K562 (cell line): ENCODE results near the gene LMX1B. TPM values are rescaled to one million over a fixed set of nuclear protein-coding genes. Genes with fewer than 3 reads are reported as not detected.

ENCODE experiments used
- DPF2 ChIP-seq: fragments of 450-650 bp; IDR thresholded peaks from 2 replicates; pipeline ENCODE4 v1.6.1; 2016
- ESRRB ChIP-seq: fragments of 250-450 bp; sonication (Bioruptor Pico); IDR thresholded peaks from 2 replicates; pipeline ENCODE4 v1.5.0; 2020; ENCODE audit warnings: mild to moderate bottlenecking, moderate library complexity, borderline replicate concordance
- JUND ChIP-seq, 2 experiments: IDR thresholded peaks; 2 replicates in 1 of 2; 3 replicates in 1 of 2; pipeline ENCODE4 v1.6.1; 2011; ENCODE audit warnings: borderline replicate concordance in 2 of 2, low read depth in 2 of 2, low read length in 2 of 2, improper control_type of control experiment in 1 of 2, missing biosample characterization in 1 of 2, missing genetic modification characterization in 1 of 2, missing genetic modification reagents in 1 of 2
- ZC3H11A ChIP-seq: IDR thresholded peaks from 2 replicates; pipeline ENCODE4 v1.6.1; 2012; ENCODE audit warnings: low read depth, low read length, improper control_type of control experiment
- ZNF316 ChIP-seq: fragments of 450-650 bp; IDR thresholded peaks from 2 replicates; pipeline ENCODE4 v1.6.1; 2016
- polyA plus RNA-seq, 8 experiments: library from polyadenylated mRNA; depleted of rRNA in 4 of 8; stranded (reverse) in 5 of 8; unstranded in 3 of 8; fragments of >200 nt; fragmentation: Nextera tagmentation in 2 of 8; fragmentation: Illumina TruSeq in 1 of 8; extraction: Ambion mirVana in 2 of 8; extraction: Trizol in 1 of 8; gene quantifications; 2 replicates each; pipeline versions ENCODE4 v1.2.1 to v1.2.3, GENCODE V29; 2011 to 2014; ENCODE audit warnings: inconsistent platforms in 1 of 8, missing spikeins in 1 of 8
- total RNA-seq, 7 experiments: library from RNA; depleted of rRNA in 6 of 7; stranded (reverse); fragments of >200 nt in 6 of 7; fragmentation: Illumina TruSeq in 2 of 7; extraction: Trizol in 2 of 7; gene quantifications; 2 replicates each; pipeline versions ENCODE4 v1.2.1 to v1.2.3, GENCODE V29; 2011 to 2021; ENCODE audit warnings: low replicate concordance in 1 of 7
- TF ChIP-seq, protein P1 (sequence below): fragments of 450-650 bp; IDR thresholded peaks from 2 replicates; pipeline ENCODE4 v1.6.1; 2016; ENCODE audit warnings: mild to moderate bottlenecking, moderate library complexity
- TF ChIP-seq, protein P2 (sequence below): sonication (generic); formaldehyde crosslinking; IDR thresholded peaks from 2 replicates; pipeline ENCODE4 v1.8.0; 2023; ENCODE audit warnings: mild to moderate bottlenecking, missing genetic modification reagents

LMX1B gene
- total and polyA plus RNA-seq, 9 of the 15 experiments (the other 6 are each of a cell fraction or from before 2014, with no cell fraction given), result not detected

DNA sequence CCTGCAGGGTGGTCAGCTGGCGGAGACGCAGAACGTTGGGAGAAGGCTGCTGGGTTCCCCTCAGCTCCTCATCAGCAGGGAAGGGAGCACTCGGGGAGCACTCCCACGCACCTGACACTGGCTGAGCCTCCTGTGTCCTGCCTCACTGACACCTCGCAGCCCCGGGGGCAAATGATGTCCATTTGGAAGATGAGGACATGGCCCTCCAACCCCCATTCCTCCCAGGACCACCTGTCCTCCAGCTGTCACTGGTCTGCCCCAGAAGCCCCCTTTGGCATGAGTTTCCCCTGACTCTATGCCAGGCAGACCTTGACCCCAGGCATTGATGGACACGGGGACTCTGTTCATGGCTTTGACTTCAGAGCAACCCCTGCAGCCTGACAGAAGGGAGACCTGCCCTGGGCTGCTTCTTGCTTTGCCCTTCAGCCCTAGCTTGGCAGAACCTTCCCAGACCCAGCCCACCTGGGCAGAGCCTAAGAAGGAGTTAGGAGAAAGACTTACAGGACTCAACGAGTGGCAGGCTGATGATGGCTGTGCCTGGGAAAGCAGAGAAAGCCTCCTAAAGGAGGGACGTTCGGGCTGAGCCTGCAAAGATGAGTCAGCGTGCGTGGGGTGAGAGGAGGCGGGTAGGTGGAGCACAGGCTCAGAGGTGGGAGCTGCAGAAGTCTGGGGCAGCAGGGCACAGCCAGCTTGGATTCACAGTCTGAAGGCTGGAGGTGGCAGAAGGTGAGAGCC lies 90.6 kb downstream of the LMX1B start (continued):
- TF ChIP-seq, protein P1, sequence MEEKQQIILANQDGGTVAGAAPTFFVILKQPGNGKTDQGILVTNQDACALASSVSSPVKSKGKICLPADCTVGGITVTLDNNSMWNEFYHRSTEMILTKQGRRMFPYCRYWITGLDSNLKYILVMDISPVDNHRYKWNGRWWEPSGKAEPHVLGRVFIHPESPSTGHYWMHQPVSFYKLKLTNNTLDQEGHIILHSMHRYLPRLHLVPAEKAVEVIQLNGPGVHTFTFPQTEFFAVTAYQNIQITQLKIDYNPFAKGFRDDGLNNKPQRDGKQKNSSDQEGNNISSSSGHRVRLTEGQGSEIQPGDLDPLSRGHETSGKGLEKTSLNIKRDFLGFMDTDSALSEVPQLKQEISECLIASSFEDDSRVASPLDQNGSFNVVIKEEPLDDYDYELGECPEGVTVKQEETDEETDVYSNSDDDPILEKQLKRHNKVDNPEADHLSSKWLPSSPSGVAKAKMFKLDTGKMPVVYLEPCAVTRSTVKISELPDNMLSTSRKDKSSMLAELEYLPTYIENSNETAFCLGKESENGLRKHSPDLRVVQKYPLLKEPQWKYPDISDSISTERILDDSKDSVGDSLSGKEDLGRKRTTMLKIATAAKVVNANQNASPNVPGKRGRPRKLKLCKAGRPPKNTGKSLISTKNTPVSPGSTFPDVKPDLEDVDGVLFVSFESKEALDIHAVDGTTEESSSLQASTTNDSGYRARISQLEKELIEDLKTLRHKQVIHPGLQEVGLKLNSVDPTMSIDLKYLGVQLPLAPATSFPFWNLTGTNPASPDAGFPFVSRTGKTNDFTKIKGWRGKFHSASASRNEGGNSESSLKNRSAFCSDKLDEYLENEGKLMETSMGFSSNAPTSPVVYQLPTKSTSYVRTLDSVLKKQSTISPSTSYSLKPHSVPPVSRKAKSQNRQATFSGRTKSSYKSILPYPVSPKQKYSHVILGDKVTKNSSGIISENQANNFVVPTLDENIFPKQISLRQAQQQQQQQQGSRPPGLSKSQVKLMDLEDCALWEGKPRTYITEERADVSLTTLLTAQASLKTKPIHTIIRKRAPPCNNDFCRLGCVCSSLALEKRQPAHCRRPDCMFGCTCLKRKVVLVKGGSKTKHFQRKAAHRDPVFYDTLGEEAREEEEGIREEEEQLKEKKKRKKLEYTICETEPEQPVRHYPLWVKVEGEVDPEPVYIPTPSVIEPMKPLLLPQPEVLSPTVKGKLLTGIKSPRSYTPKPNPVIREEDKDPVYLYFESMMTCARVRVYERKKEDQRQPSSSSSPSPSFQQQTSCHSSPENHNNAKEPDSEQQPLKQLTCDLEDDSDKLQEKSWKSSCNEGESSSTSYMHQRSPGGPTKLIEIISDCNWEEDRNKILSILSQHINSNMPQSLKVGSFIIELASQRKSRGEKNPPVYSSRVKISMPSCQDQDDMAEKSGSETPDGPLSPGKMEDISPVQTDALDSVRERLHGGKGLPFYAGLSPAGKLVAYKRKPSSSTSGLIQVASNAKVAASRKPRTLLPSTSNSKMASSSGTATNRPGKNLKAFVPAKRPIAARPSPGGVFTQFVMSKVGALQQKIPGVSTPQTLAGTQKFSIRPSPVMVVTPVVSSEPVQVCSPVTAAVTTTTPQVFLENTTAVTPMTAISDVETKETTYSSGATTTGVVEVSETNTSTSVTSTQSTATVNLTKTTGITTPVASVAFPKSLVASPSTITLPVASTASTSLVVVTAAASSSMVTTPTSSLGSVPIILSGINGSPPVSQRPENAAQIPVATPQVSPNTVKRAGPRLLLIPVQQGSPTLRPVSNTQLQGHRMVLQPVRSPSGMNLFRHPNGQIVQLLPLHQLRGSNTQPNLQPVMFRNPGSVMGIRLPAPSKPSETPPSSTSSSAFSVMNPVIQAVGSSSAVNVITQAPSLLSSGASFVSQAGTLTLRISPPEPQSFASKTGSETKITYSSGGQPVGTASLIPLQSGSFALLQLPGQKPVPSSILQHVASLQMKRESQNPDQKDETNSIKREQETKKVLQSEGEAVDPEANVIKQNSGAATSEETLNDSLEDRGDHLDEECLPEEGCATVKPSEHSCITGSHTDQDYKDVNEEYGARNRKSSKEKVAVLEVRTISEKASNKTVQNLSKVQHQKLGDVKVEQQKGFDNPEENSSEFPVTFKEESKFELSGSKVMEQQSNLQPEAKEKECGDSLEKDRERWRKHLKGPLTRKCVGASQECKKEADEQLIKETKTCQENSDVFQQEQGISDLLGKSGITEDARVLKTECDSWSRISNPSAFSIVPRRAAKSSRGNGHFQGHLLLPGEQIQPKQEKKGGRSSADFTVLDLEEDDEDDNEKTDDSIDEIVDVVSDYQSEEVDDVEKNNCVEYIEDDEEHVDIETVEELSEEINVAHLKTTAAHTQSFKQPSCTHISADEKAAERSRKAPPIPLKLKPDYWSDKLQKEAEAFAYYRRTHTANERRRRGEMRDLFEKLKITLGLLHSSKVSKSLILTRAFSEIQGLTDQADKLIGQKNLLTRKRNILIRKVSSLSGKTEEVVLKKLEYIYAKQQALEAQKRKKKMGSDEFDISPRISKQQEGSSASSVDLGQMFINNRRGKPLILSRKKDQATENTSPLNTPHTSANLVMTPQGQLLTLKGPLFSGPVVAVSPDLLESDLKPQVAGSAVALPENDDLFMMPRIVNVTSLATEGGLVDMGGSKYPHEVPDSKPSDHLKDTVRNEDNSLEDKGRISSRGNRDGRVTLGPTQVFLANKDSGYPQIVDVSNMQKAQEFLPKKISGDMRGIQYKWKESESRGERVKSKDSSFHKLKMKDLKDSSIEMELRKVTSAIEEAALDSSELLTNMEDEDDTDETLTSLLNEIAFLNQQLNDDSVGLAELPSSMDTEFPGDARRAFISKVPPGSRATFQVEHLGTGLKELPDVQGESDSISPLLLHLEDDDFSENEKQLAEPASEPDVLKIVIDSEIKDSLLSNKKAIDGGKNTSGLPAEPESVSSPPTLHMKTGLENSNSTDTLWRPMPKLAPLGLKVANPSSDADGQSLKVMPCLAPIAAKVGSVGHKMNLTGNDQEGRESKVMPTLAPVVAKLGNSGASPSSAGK, result no peak
- TF ChIP-seq ZNF316, result peak; percentile 69
- no peak for TF ChIP-seq ZC3H11A
- TF ChIP-seq, protein P2, sequence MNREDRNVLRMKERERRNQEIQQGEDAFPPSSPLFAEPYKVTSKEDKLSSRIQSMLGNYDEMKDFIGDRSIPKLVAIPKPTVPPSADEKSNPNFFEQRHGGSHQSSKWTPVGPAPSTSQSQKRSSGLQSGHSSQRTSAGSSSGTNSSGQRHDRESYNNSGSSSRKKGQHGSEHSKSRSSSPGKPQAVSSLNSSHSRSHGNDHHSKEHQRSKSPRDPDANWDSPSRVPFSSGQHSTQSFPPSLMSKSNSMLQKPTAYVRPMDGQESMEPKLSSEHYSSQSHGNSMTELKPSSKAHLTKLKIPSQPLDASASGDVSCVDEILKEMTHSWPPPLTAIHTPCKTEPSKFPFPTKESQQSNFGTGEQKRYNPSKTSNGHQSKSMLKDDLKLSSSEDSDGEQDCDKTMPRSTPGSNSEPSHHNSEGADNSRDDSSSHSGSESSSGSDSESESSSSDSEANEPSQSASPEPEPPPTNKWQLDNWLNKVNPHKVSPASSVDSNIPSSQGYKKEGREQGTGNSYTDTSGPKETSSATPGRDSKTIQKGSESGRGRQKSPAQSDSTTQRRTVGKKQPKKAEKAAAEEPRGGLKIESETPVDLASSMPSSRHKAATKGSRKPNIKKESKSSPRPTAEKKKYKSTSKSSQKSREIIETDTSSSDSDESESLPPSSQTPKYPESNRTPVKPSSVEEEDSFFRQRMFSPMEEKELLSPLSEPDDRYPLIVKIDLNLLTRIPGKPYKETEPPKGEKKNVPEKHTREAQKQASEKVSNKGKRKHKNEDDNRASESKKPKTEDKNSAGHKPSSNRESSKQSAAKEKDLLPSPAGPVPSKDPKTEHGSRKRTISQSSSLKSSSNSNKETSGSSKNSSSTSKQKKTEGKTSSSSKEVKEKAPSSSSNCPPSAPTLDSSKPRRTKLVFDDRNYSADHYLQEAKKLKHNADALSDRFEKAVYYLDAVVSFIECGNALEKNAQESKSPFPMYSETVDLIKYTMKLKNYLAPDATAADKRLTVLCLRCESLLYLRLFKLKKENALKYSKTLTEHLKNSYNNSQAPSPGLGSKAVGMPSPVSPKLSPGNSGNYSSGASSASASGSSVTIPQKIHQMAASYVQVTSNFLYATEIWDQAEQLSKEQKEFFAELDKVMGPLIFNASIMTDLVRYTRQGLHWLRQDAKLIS (CRISPR knock-in tag), result no peak
- no peak for TF ChIP-seq ESRRB (CRISPR knock-in tag)
- peak; percentile 90 for TF ChIP-seq JUND (IDR thresholded peaks at IDR 0.05; ENCODE audit: borderline replicate concordance, low read depth, low read length)
- TF ChIP-seq JUND (tag; IDR thresholded peaks at IDR 0.05; ENCODE audit: borderline replicate concordance, low read depth, low read length), result peak; percentile 74; the same call in 1 of the 3 replicates
- TF ChIP-seq DPF2, result peak; percentile 45; the same call in 1 of the 2 replicates
